Progenitor cell of endocrine pancreas (in vitro differentiated cells): ENCODE data around the gene CALM1. TPM values are rescaled to one million over a fixed set of nuclear protein-coding genes. Genes with fewer than 3 reads are reported as not detected.

Experiments used
- DNase-seq: peaks from one replicate; pipeline ENCODE4 v3.0.0; 2021; ENCODE audit warnings: low spot score; ENCODE audit not compliant: unreplicated experiment
- H3K27ac Mint-ChIP-seq: 2 replicates; pipeline ENCODE4 v1.8.0; 2021; ENCODE audit warnings: mild to moderate bottlenecking, moderate library complexity, mixed read lengths
- H3K27me3 Mint-ChIP-seq: 2 replicates; pipeline ENCODE4 v1.8.0; 2021; ENCODE audit warnings: mixed read lengths
- H3K36me3 Mint-ChIP-seq: 2 replicates; pipeline ENCODE4 v1.8.0; 2022; ENCODE audit warnings: mixed read lengths; ENCODE audit not compliant: insufficient read depth
- H3K4me1 Mint-ChIP-seq: 2 replicates; pipeline ENCODE4 v1.8.0; 2021; ENCODE audit warnings: low read depth, mixed read lengths
- H3K4me3 Mint-ChIP-seq: 2 replicates; pipeline ENCODE4 v1.8.0; 2021; ENCODE audit warnings: low read depth, mild to moderate bottlenecking, moderate library complexity, mixed read lengths
- H3K9me3 Mint-ChIP-seq: 2 replicates; pipeline ENCODE4 v1.8.0; 2021; ENCODE audit warnings: low read depth, mixed read lengths
- CTCF ChIP-seq: fragments of 200-600 bp; sonication (generic); IDR thresholded peaks from one replicate; pipeline ENCODE4 v1.5.0; 2021; ENCODE audit warnings: antibody characterized with exemption, mild to moderate bottlenecking; ENCODE audit not compliant: unreplicated experiment
- total RNA-seq: library from RNA; stranded (reverse); gene quantifications from 2 replicates; pipeline ENCODE4 v1.2.1, GENCODE V29; 2021

CALM1 gene
- total RNA-seq, 1 donor from 2014 or later: 331 TPM

- Mint-ChIP-seq H3K36me3 (peaks cover 1% of the 10 kb centered on the region), H3K4me1 (no peaks in the 10 kb centered on the region), H3K4me3 (no peak overlapping the region), H3K27me3 (peaks cover 8% of the 10 kb centered on the region), H3K9me3 (peaks cover 12% of the 10 kb centered on the region), H3K27ac (no peak overlapping the region)
- DNase-seq: no peak
- TF ChIP-seq CTCF: no peak
Measured at GRCh38 chr14:90446405-90446804, 49.6 kb downstream of the CALM1 start.

- Mint-ChIP-seq H3K9me3 (peaks cover 12% of the 10 kb centered on the region), H3K27ac (no peak overlapping the region), H3K27me3 (peaks cover 7% of the 10 kb centered on the region), H3K36me3 (peaks cover 1% of the 10 kb centered on the region), H3K4me3 (no peak overlapping the region), H3K4me1 (no peaks in the 10 kb centered on the region)
- no peak for TF ChIP-seq CTCF
- no peak for DNase-seq
Measured at GRCh38 chr14:90447720-90448497, 51.1 kb downstream of the CALM1 start.

- no peak for DNase-seq
- Mint-ChIP-seq H3K4me3 (no peak overlapping the region), H3K4me1 (peaks cover 6% of the 10 kb centered on the region), H3K9me3 (peaks cover 12% of the 10 kb centered on the region), H3K27me3 (peaks cover 3% of the 10 kb centered on the region), H3K27ac (no peak overlapping the region), H3K36me3 (peaks cover 1% of the 10 kb centered on the region)
- no peak for TF ChIP-seq CTCF
Measured at GRCh38 chr14:90449411-90449810, 52.6 kb downstream of the CALM1 start.

- Mint-ChIP-seq H3K27me3 (peaks cover 3% of the 10 kb centered on the region), H3K27ac (peak overlapping the region; percentile 31)
Measured at GRCh38 chr14:90450151-90450550, 53.3 kb downstream of the CALM1 start.

GRCh38 chr14:90450667-90451066, 53.8 kb downstream of the CALM1 start:
- Mint-ChIP-seq H3K27ac (no peak overlapping the region), H3K4me1 (peaks cover 6% of the 10 kb centered on the region), H3K36me3 (peaks cover 1% of the 10 kb centered on the region), H3K27me3 (peaks cover 3% of the 10 kb centered on the region), H3K4me3 (no peak overlapping the region), H3K9me3 (peaks cover 12% of the 10 kb centered on the region)
- DNase-seq: no peak
- no peak for TF ChIP-seq CTCF

More at GRCh38 chr14:90450151-90450550, 53.3 kb downstream of the CALM1 start:
- H3K4me1 Mint-ChIP-seq: peaks cover 6% of the 10 kb centered on the region
- TF ChIP-seq CTCF: no peak
- H3K36me3 Mint-ChIP-seq: peaks cover 1% of the 10 kb centered on the region
- DNase-seq: no peak
- peaks cover 12% of the 10 kb centered on the region for H3K9me3 Mint-ChIP-seq
- no peak overlapping the region for H3K4me3 Mint-ChIP-seq
